ENCODE data around the gene JAG1.

Gene JAG1

DNA sequence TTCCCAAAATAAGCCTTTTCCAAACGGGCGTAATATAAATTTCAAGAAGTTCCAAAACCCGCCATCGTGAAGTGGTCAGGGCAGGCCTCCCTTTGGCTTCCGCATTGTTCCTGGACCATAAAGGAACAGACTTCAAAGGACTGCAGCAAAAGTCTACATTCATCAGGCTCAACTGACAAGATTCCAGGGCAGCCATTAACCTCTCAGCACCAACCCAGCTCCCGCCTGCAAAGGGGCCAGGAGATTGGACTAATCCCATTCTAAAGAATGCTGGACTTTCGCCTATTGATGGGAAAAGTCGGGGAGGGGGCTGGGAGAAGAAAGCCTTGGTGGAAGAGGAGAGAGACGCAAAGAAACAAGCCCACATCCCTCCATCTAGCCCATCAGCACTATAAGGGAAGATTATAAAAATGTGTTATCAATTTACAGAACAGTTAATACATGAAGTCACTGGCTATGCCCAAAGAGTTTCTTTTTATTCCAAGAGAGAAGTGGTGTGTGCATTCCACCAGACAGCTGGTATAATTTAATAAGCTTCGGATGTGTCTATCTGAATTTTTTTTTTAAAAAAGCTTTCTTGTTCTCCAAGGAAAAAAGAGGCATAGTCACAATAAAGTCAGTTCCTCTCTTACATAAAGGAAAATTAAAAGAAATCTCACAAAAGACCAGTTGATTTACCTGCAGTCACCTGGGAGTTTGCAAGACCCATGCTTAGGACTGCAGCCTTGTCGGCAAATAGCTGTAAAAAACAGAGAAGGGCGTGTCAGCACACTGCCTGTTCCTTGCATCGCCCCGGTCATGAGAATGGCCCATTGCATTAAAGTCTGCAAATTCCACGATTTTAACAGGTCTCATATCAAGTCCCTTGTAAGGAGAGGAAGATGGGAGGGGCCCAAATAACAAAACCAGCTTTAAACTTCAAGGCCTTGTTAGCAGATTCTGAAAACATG, 17.8 kb downstream of the JAG1 start:
- no peaks in the 10 kb centered on the region for H3K4me1 ChIP-seq (ENCODE audit: control insufficient read depth, insufficient read depth, low read length, poor library complexity, severe bottlenecking)
- no peaks in the 10 kb centered on the region for H3K9me3 ChIP-seq (ENCODE audit: control insufficient read depth, low read length)
- H3K27ac ChIP-seq (ENCODE audit: insufficient read depth, low read length, poor library complexity, severe bottlenecking), result no peak overlapping the region
- H3K4me3 ChIP-seq (ENCODE audit: insufficient read depth, low read depth, low read length, poor library complexity, severe bottlenecking), result no peak overlapping the region
- no peaks in the 10 kb centered on the region for H3K27me3 ChIP-seq (replicated peaks; ENCODE audit: control insufficient read depth, insufficient read depth, low read length, poor library complexity, severe bottlenecking)
- DNase-seq, result no peak
- no peaks in the 10 kb centered on the region for H3K36me3 ChIP-seq (ENCODE audit: control insufficient read depth, insufficient read depth, low read length)

DNA sequence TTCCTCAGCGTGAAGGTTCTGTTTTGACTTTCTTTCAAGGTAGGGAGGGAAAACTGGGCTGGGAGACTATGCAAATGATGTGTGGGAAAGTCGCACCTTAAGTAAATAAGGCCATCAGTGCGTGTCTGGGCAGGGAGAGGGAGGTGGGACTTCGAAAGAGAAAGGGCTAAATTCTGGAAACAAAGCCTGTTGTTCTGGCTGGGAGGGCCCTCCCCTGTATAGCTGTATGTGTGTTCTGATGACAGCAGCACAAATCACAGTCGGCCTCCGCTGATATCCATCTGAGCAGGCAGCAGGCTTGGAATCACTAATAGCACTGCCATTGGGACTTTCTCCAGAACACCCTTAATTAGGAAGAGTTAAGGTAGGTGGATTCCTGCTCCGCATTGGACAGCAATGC, 19.2 kb downstream of the JAG1 start:
- H3K4me3 ChIP-seq (ENCODE audit: insufficient read depth, low read depth, low read length, poor library complexity, severe bottlenecking), result no peak overlapping the region
- H3K9me3 ChIP-seq (ENCODE audit: control insufficient read depth, low read length), result no peaks in the 10 kb centered on the region
- H3K36me3 ChIP-seq (ENCODE audit: control insufficient read depth, insufficient read depth, low read length), result no peaks in the 10 kb centered on the region
- H3K4me1 ChIP-seq (ENCODE audit: control insufficient read depth, insufficient read depth, low read length, poor library complexity, severe bottlenecking), result no peaks in the 10 kb centered on the region
- no peak for DNase-seq
- H3K27me3 ChIP-seq (replicated peaks; ENCODE audit: control insufficient read depth, insufficient read depth, low read length, poor library complexity, severe bottlenecking), result no peaks in the 10 kb centered on the region
- H3K27ac ChIP-seq (ENCODE audit: insufficient read depth, low read length, poor library complexity, severe bottlenecking), result no peak overlapping the region

DNA sequence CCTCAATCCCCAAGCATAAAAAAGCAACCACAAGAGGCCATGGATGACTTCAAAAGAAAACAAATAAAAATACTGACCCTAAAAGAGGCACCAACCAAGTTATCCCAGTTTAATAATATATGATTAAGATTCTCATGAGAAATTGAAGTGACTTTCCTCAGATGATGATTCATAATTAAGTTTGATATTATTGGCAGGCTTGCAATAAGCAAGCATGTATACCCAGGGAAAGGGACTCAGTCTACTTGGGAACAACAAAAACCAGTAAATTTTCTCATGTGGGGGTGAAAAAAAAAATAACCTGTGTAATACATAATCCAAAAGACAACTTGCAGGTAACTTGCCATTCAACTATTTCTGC, 19.6 kb downstream of the JAG1 start:
- no peaks in the 10 kb centered on the region for H3K27me3 ChIP-seq (replicated peaks; ENCODE audit: control insufficient read depth, insufficient read depth, low read length, poor library complexity, severe bottlenecking)
- no peak for DNase-seq
- H3K36me3 ChIP-seq (ENCODE audit: control insufficient read depth, insufficient read depth, low read length), result no peaks in the 10 kb centered on the region
- H3K4me3 ChIP-seq (ENCODE audit: insufficient read depth, low read depth, low read length, poor library complexity, severe bottlenecking), result no peak overlapping the region
- no peaks in the 10 kb centered on the region for H3K4me1 ChIP-seq (ENCODE audit: control insufficient read depth, insufficient read depth, low read length, poor library complexity, severe bottlenecking)
- H3K9me3 ChIP-seq (ENCODE audit: control insufficient read depth, low read length), result no peaks in the 10 kb centered on the region
- H3K27ac ChIP-seq (ENCODE audit: insufficient read depth, low read length, poor library complexity, severe bottlenecking), result no peak overlapping the region

DNA sequence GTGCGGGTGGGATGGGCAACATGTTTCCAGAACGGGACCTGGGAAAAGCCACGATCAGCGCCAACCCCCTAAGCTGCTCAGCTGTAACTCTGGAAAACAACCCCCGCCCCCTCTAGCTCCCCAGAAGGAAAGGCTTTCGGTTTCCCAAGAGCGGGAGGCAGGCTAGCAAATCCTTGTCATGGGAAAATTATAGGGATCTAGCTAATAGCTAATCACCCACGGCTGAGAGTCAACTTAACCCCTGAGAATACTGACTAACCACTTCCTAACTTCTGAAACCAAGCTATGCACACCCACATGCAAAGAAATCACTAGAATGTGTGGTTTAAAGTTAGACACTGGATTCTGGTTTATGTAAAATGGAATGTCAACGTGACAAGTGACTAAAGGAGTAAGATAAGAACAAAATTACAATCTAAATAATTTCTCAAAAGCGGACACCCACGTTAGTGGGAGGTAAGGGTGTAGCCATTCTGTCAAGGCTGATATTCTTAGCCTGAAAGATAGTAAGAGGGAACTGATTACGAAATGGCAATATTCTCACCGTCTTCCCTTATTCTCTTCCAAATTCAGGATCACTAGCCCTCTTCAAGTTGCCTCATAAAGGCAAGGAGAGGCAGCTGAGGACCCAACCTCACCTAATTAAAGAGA, 20.1 kb downstream of the JAG1 start:
- DNase-seq, result no peak
- Histone ChIP-seq H3K9me3 (ENCODE audit: control insufficient read depth, low read length) (no peaks in the 10 kb centered on the region), H3K4me3 (ENCODE audit: insufficient read depth, low read depth, low read length, poor library complexity, severe bottlenecking) (no peak overlapping the region), H3K27me3 (replicated peaks; ENCODE audit: control insufficient read depth, insufficient read depth, low read length, poor library complexity, severe bottlenecking) (no peaks in the 10 kb centered on the region), H3K36me3 (ENCODE audit: control insufficient read depth, insufficient read depth, low read length) (no peaks in the 10 kb centered on the region), H3K27ac (ENCODE audit: insufficient read depth, low read length, poor library complexity, severe bottlenecking) (no peak overlapping the region), H3K4me1 (ENCODE audit: control insufficient read depth, insufficient read depth, low read length, poor library complexity, severe bottlenecking) (no peaks in the 10 kb centered on the region)

DNA sequence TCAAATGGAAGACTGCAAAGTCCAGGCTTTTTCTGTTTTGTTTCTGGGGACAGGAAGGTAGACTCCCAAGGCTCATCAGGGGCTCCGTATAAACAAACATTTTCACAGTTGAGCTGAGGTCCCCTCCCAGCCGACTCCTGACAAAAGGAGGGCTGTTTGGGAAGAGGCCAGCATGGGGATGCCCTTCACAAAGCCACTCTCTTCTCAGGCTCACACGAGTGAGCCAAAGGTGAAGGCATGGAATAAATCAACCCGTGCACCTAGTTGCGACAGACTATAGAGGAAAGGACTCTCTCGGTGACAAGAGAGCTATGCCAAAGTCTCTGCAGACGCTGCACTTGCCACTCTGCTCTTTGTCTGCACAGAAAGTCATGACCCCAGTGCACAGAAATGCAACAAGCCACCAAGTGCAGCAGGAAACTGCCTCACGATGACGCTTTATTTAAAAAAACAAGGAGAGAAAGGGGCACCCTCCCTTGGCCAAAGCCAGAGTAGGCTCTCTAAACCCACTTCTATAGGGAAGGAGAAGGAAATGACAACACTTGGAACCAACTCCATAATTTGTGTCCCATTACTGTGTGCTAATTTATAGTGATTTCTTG, 21.0 kb downstream of the JAG1 start:
- H3K9me3 ChIP-seq (ENCODE audit: control insufficient read depth, low read length), result no peaks in the 10 kb centered on the region
- H3K36me3 ChIP-seq (ENCODE audit: control insufficient read depth, insufficient read depth, low read length), result no peaks in the 10 kb centered on the region
- H3K27me3 ChIP-seq (replicated peaks; ENCODE audit: control insufficient read depth, insufficient read depth, low read length, poor library complexity, severe bottlenecking), result no peaks in the 10 kb centered on the region
- no peaks in the 10 kb centered on the region for H3K4me1 ChIP-seq (ENCODE audit: control insufficient read depth, insufficient read depth, low read length, poor library complexity, severe bottlenecking)
- no peak overlapping the region for H3K27ac ChIP-seq (ENCODE audit: insufficient read depth, low read length, poor library complexity, severe bottlenecking)
- no peak overlapping the region for H3K4me3 ChIP-seq (ENCODE audit: insufficient read depth, low read depth, low read length, poor library complexity, severe bottlenecking)
- DNase-seq, result no peak

DNA sequence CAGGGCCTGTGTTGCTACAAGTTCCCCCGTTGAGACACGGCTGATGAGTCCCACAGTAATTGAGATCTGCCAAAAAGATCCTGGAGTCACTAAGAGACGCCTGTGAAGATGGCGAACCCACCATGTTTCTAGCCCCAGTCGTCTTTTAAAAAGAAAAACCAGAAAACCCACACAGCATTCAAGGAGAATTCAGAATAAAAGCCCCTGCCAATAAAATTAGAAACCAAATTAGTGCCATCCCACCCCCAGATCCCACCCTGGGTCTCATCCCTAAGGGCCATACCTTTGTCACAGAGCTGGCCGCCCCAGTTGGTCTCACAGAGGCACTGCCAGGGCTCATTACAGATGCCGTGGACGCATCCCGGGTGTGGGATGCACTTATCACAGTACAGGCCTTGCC, 21.6 kb downstream of the JAG1 start:
- Histone ChIP-seq H3K27ac (ENCODE audit: insufficient read depth, low read length, poor library complexity, severe bottlenecking) (no peak overlapping the region), H3K27me3 (replicated peaks; ENCODE audit: control insufficient read depth, insufficient read depth, low read length, poor library complexity, severe bottlenecking) (no peaks in the 10 kb centered on the region), H3K9me3 (ENCODE audit: control insufficient read depth, low read length) (no peaks in the 10 kb centered on the region), H3K36me3 (ENCODE audit: control insufficient read depth, insufficient read depth, low read length) (no peaks in the 10 kb centered on the region), H3K4me3 (ENCODE audit: insufficient read depth, low read depth, low read length, poor library complexity, severe bottlenecking) (no peak overlapping the region), H3K4me1 (ENCODE audit: control insufficient read depth, insufficient read depth, low read length, poor library complexity, severe bottlenecking) (no peaks in the 10 kb centered on the region)
- no peak for DNase-seq

DNA sequence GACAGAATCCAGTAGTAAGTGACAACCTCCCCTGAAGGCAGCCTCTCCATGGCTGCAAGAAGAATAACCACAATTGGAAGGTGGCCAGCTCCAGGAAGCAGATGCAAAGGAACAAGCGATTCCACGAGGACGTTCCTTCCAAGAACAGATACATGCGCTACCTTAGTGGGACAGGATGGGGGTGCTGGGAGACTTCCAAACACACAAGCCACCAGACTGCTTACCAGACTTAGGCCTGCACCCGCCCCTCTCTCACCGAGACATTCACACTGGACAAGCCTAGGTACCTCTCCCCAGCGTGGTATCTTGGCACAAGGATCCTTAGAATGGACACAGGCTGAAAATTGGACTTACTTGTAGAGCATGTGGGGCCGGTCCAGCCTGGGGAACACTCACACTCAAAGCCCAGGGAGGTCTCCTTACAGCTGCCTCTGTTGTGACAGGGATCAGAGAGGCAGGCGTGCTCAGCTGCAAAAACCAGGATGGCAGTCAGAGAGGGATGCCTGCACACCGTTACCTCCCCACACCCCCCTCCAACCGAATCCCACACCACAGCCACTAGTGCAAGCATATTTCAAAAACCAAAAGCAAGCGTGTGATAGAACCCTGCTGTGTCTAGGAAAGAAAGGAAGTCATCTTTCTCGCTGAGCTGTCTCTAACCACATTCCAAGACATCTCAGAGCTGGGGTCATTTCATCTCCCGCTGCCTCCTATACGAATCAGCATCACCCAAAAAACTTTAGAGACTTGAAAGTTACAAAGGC, 22.4 kb downstream of the JAG1 start:
- no peaks in the 10 kb centered on the region for H3K9me3 ChIP-seq (ENCODE audit: control insufficient read depth, low read length)
- H3K4me3 ChIP-seq (ENCODE audit: insufficient read depth, low read depth, low read length, poor library complexity, severe bottlenecking), result no peak overlapping the region
- H3K36me3 ChIP-seq (ENCODE audit: control insufficient read depth, insufficient read depth, low read length), result no peaks in the 10 kb centered on the region
- H3K27me3 ChIP-seq (replicated peaks; ENCODE audit: control insufficient read depth, insufficient read depth, low read length, poor library complexity, severe bottlenecking), result no peaks in the 10 kb centered on the region
- H3K4me1 ChIP-seq (ENCODE audit: control insufficient read depth, insufficient read depth, low read length, poor library complexity, severe bottlenecking), result no peaks in the 10 kb centered on the region
- DNase-seq, result no peak
- H3K27ac ChIP-seq (ENCODE audit: insufficient read depth, low read length, poor library complexity, severe bottlenecking), result no peak overlapping the region

DNA sequence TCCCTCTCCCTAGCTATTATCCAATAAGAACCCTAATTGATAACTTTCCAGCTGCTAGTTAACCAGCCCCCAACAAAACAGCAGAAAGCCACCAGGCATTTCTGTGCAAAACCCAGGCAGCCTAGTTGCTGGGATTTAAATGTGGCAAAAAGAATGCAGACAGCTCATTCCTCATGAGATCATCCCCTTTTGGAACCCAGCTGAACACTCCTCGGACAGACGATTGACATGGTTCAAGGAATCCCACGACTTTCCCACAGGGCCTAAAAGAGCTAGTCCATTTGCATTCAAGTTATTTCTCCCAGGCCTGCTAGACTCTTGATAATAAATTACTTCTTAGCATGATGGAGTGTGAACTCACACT, 24.0 kb downstream of the JAG1 start:
- H3K27me3 ChIP-seq (replicated peaks; ENCODE audit: control insufficient read depth, insufficient read depth, low read length, poor library complexity, severe bottlenecking), result no peaks in the 10 kb centered on the region
- no peaks in the 10 kb centered on the region for H3K4me1 ChIP-seq (ENCODE audit: control insufficient read depth, insufficient read depth, low read length, poor library complexity, severe bottlenecking)
- H3K4me3 ChIP-seq (ENCODE audit: insufficient read depth, low read depth, low read length, poor library complexity, severe bottlenecking), result no peak overlapping the region
- no peak for DNase-seq
- no peaks in the 10 kb centered on the region for H3K36me3 ChIP-seq (ENCODE audit: control insufficient read depth, insufficient read depth, low read length)
- no peaks in the 10 kb centered on the region for H3K9me3 ChIP-seq (ENCODE audit: control insufficient read depth, low read length)
- no peak overlapping the region for H3K27ac ChIP-seq (ENCODE audit: insufficient read depth, low read length, poor library complexity, severe bottlenecking)

DNA sequence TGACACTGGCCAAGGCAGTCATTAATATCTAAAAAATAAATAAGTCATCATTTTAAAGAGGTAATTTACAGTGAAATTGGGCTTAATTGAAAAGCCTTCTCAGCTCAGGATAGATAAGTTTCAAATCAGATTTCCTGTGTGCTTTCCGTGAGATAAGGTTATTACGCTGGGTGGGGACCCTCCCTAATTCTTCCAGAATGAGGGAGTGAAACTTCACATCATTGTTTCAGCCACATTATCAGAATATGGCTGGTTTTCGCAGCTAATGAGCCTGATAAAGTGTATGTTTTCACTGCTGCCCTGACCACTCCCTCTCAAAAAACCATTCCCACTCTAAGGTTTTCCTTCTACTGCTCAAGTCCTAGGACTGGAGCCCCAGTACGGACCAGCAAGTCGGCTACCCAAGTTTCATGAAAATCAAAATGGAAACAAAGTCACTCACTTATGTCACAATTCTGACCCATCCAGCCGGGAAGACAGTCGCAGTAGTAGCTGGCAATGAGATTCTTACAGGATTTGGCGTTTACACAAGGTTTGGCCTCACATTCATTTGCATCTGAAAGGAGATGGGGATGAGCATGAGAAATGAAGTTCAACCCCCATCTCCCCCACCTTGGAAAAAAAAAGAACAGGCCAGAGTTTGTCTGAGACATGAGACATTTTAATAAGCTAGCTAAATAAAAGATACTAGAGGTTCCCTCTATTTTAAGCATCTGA, 24.6 kb downstream of the JAG1 start:
- Histone ChIP-seq H3K36me3 (ENCODE audit: control insufficient read depth, insufficient read depth, low read length) (no peaks in the 10 kb centered on the region), H3K9me3 (ENCODE audit: control insufficient read depth, low read length) (no peaks in the 10 kb centered on the region), H3K27ac (ENCODE audit: insufficient read depth, low read length, poor library complexity, severe bottlenecking) (no peak overlapping the region), H3K27me3 (replicated peaks; ENCODE audit: control insufficient read depth, insufficient read depth, low read length, poor library complexity, severe bottlenecking) (no peaks in the 10 kb centered on the region), H3K4me1 (ENCODE audit: control insufficient read depth, insufficient read depth, low read length, poor library complexity, severe bottlenecking) (no peaks in the 10 kb centered on the region), H3K4me3 (ENCODE audit: insufficient read depth, low read depth, low read length, poor library complexity, severe bottlenecking) (no peak overlapping the region)
- no peak for DNase-seq

Measured in effector memory CD4-positive, alpha-beta T cell (primary cell).